IPS DF 4.7 (cell line): Measurements from ENCODE around the gene SYNPR.

Experiments used
- DNase-seq: peaks from one replicate; pipeline ENCODE4 v3.0.0-alpha.2; 2013; ENCODE audit warnings: low spot score; ENCODE audit errors: extremely low read depth

Gene SYNPR

DNA sequence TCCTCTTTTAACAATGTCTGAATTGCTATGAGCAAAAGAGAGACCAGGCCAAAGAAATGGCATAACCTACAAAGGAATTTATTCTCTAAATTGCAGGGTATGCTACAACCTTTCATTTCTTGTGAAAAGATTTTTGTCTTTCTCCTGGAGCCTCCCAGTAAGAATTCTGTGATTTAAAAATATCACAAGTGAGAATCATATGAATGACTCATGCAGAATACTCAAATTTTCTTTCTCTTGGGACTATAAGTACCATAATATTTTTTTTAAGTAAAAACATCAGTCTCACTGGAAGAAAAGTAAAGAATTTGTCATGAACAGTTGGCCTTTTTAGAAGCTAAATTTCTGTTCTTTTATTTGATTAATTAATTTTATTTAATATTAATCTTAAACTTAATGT is 26.3 kb downstream of the SYNPR start:
- DNase-seq, result no peak

DNA sequence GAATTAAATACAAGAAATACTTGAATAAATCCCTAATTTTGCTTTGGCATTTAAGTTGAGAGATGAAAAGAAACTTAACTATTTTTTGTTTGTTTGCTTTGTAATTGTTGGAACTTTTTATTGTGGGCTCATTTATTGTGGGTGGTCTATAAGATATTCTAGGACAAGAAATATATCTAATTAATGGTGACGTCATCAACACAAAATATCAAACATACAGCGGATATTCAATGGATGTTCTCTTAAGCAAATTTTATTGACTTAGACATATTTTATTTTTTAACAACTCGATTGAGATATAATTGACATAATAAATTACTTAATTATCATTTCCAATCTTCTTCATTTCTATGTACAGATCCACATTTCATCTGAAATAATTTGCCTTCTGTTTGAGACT is 30.0 kb downstream of the SYNPR start:
- DNase-seq, result no peak

DNA sequence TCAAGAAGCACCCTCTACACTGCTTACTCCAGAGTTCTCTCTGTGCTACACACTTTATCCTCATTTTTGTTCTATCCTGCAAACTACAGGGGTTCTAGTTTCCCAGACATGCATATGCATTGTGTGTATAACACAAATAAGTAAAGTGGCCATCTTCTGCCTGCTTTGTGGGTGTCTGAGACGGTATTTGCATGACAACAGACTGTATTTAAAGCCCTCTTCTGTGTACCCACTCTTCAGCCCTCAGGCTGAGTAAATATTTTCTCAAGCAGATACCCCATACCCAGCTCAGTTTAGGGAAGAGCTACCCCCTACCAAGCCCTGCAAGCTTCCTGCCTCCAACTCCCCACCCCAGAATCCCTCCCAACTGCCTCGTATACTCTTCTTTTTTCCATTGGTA is 31.7 kb downstream of the SYNPR start:
- DNase-seq, result no peak

DNA sequence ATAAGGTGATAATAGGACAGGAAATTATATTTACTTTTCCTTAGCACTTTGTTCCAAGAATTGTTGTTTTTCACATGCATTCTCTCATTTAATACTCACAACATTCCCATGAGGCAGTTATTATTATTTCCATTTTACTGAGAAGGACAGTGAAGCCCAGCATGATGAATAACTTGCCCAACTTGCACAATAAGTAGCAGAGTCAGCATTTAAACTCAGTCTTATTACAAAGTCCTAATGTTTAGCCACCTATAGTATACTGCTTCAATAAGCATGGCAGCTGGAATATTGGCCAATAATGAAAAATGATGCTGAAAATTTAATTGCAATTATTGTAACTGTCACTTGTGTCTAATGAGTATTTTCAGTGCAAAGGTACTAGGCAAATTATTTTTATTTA is 45.7 kb downstream of the SYNPR start:
- DNase-seq, result no peak

DNA sequence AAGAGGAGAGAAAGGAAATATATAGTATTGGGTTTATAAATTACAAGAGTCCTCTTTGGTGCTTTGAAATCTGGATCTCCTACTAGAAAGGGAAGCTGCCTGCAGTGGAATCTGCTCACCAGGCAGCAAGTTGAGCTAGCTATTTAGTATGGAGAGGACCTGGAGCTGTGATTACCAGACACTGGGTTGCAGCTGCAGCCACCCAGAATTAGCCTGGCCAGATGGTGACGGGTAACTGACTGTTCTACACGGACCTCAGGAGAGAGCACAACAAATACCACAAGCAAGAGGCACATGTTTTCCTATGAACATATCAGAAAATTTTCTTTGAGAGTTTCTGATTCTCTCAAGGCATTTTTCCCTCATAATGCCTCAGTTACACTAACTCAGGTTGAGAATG is 46.5 kb downstream of the SYNPR start:
- DNase-seq, result no peak

DNA sequence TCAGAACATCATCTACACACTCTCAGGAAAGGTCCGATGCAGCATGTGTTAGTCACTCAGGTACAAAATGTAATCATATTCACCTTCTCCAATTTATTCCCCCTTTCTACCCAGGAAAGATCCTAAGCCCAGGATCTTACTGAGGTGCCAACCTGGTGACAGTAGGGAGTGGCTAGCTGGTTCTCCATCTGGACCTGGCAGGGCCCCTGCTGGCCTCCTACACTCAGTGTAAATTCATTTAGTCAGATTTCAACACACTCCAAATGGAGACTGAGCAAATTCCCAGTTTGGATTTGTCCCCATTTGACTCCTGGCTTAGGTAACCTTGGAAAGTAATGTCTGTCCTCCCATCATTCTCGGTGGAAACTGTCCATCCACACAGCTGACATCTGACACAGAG is 47.3 kb downstream of the SYNPR start:
- no peak for DNase-seq

DNA sequence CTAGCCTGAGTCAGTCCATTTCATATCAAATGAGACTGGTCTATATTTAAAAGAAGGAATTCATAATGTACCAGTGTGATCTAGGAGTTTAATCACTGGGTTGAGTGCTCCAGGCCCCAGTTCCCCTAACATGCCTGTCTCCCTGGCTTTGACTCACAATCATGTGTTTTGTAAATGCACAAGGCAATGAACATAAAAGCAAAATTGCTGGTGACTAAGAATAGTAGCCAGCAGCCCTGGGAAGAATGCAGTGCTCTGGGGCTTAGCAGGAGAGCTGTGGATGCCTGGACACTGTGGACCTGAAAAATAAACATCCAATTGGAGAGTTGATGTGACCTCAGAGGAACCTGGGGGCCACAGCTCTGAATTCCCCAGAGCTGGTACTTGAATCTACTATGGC is 50.3 kb downstream of the SYNPR start:
- no peak for DNase-seq

DNA sequence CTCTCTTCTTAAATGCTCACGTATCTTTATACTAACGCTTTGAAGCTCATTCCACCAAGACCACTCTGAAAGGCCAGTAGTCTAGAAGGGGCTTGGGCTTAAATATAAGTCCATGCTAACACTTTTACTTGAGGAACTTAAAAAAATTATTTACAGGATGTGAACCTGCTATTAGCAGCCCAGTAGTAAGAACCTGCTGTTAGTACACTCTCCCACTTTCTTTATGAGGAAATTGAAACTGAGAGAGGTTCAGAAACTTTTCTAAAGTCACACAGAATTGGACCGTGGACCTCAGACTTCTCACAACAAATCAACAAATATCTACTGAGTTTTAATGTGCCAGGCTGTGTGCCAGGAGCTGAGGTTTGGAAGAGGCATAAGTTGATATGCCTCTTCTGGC is 53.4 kb downstream of the SYNPR start:
- no peak for DNase-seq

DNA sequence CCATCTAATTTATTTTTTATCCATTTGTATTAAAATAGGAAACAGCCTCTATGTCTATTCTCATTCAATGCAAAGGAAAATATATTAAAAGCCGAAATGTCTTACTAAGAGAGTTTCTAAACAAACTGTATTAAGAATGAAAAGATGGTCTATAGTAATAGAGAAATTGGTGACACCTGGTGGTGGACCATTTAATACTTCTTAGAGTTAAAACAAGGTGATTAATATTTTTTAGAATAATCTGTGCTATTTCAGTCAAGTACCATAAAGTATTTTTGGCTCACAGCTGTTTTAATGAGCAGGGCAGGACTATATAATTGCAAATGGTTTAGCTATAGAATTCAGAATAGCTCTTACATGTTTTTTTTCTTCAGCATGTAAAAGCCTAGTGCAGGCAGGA is 55.7 kb downstream of the SYNPR start:
- no peak for DNase-seq

DNA sequence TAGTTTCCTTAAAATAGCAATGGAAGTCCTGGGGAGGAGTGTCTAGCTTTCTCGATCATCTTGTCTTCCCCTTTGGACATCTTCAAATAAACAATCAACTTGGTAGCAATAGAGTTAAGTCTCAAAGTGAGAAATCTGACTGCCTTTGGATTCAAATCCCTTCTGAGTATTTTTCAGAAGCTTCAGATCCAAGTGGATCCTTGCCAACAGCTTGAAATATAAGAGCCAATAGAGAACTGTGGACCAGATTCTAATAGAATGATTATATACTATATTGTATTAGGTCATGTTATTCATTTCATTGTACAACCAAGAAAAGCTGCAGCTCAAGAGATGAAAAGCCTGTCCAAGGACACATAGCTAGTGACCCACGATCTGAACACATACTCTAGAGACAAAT is 60.2 kb downstream of the SYNPR start:
- no peak for DNase-seq

DNA sequence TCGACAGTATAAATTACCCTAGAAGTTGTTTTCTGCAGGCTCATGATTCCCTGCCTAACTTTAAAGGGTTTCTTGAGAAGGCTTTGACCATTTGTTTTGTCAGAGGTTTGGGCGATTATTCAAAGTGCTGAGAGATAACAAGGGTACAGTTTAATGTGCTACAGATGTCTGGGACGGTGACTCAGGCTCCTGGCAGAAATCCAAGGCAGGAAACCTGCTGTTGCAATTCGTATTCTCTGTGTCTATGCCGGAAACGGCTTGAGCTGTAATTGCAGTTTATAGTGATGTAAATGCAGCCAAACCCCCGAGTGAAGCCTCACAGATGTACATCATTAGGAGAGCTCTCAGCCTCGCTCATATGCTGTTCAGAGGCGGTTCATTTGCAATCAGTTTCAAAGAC is 65.6 kb downstream of the SYNPR start:
- no peak for DNase-seq

DNA sequence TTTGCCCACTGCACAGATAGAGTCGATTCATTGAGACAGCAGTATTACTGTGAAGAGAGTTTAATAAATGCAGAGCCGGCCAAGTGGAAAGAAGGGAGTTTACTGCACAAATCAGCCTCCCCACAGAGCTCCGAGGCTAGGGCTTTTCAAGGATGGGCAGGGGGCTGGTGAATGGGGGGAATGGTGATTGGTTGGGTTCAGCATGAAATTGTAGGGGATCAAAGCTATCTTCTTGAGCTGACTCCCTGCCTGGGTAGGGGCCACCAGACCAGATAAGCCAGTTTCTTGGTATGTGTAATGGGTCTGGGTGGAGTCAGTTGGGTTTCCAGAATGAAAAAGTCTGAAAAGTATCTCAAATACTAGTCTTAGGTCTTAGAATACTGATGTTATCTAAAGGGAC is 66.6 kb downstream of the SYNPR start:
- DNase-seq, result no peak

DNA sequence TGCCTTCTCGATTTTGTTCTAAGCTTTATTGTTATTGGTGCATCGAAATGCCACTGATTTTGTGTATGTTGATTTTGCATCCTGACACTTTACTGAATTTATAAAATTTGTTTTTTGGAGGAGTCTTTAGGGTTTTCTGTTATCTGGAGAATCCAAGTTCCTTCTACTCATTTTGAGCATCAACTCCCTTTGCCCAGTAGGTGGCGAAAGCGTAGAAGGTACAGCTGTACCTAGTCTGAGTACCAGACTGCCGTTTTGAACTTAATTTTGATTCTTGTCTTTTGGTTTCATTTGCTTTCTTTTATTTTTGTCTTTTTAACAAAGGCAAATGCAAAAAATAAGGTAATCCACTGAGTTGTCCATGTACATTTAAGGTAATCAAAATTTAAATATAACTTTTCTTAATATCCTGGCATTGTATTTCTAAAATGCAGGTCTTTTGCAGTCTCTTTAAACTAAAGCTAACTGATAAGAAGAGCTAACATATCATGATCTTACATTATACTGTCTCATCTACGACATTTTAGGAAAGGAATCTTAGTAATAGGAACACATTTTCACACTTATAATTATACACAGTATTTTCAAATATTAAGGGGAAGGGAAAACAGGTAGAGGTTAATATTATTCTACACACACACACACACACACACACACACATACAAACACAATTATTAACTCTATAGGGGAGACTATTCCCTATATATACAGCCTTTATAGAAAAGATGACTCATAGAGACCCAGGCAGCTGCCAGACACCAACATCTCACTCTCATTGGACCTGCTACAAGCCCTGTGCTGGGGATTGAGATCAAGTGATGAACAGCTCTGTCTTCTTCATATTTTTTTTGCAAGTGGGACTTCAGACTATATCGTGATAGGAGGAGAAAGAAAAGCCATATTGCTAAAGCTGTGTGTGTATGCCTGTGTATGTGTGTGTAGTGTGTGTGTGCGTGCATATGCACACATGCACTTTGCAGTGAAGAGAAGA is 71.8 kb downstream of the SYNPR start:
- DNase-seq, result no peak

DNA sequence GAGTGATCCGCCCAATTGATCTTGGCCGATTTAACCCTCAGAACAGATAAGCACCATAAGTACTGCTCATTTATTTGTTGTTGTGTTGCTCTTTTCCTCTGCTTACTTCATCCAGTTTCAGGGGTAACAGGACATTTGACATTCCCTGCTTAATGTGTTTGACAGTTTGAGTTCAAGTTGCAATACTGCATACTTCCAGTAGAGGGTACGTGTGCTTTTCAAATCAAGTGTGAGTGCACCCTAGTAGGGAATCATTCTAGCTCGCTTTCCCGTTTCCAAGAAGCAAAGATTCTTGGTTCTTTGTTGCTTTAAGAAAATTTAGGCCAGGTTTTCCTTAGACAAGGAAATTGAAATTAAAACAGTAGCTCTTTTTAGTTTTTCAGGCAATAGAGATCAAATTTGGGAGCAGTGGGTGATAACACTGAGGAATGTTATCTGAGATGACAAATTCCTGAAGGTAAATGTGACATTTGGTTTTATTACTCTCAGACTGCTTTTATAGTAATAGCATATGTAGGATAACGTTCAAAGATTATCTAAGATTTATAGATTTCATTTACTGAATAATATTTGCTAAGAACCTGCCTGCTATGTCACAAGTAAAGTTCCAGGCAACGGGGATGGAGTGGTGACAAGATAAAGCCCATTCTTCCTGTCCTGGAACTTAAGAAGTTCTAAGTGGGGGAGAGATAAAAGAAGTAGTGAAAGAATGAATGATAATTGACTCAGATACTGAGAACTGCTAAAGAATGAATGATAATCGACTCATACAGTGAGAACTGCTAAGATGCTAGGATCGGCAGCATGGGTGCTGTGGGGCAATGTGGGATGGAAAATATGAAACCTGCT is 73.3 kb downstream of the SYNPR start:
- no peak for DNase-seq

DNA sequence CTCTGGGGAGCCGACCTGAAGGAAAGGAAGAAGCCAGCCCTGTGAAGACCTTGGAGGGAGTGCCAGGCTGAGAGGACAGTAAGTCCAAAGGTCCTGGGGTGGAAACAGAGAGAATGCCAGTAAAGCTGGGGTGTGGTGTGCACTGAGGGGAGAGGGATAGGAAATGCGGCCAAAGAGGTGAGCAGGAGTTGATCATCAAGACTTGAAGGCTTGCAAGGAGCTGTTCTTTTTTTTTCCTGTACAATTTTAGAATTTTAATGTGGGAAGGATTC is 73.8 kb downstream of the SYNPR start:
- DNase-seq, result no peak

DNA sequence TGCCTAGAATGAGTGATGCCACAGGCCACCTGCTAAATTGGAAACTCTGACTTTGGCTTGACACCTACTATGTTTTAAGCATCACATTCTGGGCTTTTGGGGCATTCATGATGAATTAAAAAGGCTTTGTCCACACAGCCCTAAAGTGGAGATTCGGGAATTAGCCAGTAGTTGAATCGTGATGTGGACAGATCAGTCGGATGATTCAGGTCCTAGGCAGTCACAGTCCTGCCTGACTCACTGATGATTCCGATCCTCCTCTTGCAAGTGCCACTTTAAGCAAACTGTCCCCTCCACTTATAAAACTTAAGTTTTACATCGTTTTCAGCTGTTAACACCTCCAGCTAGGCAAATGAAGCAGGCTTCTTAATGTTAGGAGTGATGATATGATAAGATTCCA is 75.3 kb downstream of the SYNPR start:
- DNase-seq, result no peak

DNA sequence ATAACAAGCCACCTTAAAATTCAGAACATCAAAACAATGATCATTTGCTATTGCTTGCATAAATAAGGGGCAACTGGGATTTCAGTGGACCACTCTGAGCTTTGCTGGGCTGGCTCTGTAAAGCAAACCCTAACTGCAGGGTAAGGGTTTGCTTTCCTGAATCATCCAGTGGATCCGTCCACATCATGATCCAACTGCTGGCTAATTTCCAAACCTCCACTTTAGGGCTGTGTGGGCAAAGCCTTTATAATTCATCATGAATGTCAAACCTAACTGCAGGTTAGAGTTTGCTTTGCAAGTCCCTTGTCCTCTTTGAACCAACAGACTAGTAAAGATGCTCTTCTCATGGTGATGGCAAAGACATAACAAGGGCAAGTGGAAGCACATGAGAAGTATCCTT is 76.1 kb downstream of the SYNPR start:
- no peak for DNase-seq

DNA sequence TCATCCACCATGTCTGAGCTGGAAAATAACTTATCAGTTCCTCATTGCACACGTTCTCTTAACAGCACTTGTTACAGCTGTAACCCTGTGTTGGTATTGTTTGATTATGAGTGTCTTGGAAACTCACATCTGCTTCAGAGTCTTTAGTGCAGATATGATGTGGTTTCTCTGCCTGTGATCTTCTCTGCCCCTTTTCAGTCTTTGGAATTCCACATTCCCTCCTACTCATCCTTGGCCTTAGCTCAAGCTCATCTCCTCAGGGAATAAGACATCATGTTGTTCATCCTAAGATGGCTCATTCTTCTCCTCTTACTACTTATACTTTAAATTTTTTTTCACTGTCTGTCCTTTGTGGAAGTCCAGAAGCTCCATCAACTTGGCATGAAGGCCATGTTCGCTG is 77.7 kb downstream of the SYNPR start:
- DNase-seq, result no peak

DNA sequence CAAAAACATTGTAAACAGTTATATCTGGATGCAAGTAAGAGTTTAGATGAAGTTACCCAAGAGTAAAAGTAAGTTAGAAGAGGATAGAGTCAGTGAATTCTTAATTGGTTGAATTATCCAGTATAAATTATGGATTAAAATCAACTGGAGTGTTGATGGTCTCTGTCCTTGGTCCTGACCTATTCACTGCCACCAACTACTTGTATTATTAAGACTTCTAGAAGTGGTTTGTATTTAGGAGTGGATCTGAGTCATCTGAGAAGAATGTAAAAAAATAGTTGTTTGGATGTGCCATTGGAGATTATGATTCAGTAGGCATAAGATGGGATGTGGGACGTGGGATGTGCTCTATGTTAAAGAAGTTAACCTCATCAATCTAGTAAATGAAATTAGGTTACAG is 86.4 kb downstream of the SYNPR start:
- no peak for DNase-seq

DNA sequence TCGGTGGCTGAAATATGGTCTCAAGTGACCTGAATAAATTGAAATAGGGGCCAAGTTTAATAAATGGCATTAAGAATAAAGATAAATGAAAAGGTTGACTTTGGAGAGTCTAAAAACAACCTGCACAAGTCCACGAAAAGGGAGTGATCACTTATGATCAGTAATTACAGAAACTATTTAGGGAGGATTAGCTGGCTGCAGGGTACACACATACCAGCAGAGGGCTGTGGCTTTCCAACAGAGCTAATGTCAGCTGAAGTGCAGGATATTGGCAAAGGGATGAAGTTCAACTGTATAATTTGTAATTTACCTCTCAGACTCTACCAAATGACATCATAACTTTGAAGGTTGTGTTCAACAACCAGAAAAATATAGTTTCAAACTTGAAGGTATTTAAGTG is 86.8 kb downstream of the SYNPR start:
- no peak for DNase-seq

DNA sequence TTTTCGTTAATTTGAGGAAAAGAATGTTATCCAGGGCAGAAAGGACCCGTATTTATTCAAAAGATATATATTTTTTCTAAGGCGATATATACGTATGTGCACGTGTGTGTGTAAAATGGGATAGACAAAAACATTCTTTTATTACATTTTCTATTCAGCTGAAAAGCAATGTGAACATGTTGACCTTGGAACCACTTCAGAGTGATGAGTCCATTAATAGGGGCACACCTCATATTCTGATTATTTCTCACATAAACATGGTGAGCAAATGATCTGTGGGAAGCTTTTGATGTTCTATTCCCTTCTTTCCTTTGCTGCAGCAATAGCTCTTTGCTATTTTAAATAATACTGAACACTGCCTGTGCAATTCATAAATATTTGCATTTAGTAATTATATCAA is 87.6 kb downstream of the SYNPR start:
- DNase-seq, result no peak

DNA sequence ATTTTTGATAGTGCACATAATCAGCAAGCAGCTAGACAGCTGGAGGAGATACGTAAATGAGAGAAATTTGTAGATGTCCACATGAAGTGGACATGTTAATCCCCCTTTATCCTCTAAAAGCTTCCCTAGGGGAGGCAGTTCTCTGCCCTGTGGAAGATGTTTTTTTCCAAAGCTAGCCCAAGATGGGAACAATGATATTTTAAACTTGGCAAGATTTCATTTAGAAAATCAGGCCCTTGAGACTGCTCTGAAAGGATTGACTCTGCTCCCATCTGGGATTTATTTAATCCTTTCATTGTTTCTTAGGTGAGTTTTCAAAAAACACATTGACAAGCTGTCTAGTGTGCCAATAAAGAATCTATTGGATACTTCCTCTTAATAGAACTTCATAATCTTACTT is 92.0 kb downstream of the SYNPR start:
- no peak for DNase-seq

DNA sequence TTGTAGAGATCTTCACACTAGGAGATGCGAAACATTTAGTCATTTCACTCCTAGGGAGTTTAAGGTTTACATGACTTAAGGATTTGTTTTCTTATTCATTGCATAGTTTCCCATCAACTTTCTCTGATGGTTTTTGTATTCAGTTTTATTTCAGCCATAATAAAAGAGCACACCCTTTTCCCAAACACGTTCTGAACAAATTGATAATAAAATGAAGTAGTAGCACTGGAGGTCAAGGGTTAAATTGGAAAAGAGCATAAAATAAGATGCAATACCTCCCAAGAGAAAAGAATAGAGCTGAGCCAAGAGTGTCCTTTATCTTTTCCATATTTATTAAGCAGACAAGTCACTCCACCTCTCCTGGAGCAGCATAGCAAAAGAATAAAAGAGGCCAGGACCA is 104.9 kb downstream of the SYNPR start:
- DNase-seq, result no peak
